ENCODE data around the gene SMURF1. TPM values are rescaled to one million over a fixed set of nuclear protein-coding genes. Genes with fewer than 3 reads are reported as not detected.
"Not testable (repeated sequence)": the region's sequence is repeated elsewhere in the genome, so short reads cannot be mapped to it uniquely, and the experiment has no call there.

The SMURF1 gene
- total RNA-seq, 1 donor from 2014 or later, result 13.5 TPM

- DNase-seq (ENCODE audit: low spot score) (no peak), ATAC-seq (no peak)
These were observed 71.8 kb downstream of the SMURF1 start for GRCh38 chr7:99072126-99072525.

GRCh38 chr7:99070361-99070760, 73.5 kb downstream of the SMURF1 start:
- ATAC-seq (no peak), DNase-seq (ENCODE audit: low spot score) (no peak)

- ATAC-seq, result no peak
- no peak for DNase-seq (ENCODE audit: low spot score)
These were observed 82.7 kb downstream of the SMURF1 start for GRCh38 chr7:99061001-99061776.

GRCh38 chr7:99054781-99055180, 89.1 kb downstream of the SMURF1 start:
- no peak for ATAC-seq

GRCh38 chr7:99050971-99051370, 92.9 kb downstream of the SMURF1 start:
- no peak for ATAC-seq
- DNase-seq (ENCODE audit: low spot score), result no peak

More at GRCh38 chr7:99054781-99055180, 89.1 kb downstream of the SMURF1 start:
- DNase-seq (ENCODE audit: low spot score), result no peak

GRCh38 chr7:99047526-99048077, 96.3 kb downstream of the SMURF1 start:
- DNase-seq (ENCODE audit: low spot score), result no peak
- no peak for ATAC-seq

GRCh38 chr7:99046722-99047121, 97.2 kb downstream of the SMURF1 start:
- ATAC-seq (no peak), DNase-seq (ENCODE audit: low spot score) (no peak)

- ATAC-seq; DNase-seq (ENCODE audit: low spot score): not testable (repeated sequence)
These were observed 97.6 kb downstream of the SMURF1 start for GRCh38 chr7:99046262-99046661.

GRCh38 chr7:99044858-99045257, 99.0 kb downstream of the SMURF1 start:
- not testable (repeated sequence) for ATAC-seq

GRCh38 chr7:99042957-99043356, 101.0 kb downstream of the SMURF1 start:
- ATAC-seq, result no peak
- no peak for DNase-seq (ENCODE audit: low spot score)

More at GRCh38 chr7:99044858-99045257, 99.0 kb downstream of the SMURF1 start:
- DNase-seq (ENCODE audit: low spot score), result not testable (repeated sequence)

- ATAC-seq (peak; percentile 49), DNase-seq (ENCODE audit: low spot score) (no peak)
These were observed 102.4 kb downstream of the SMURF1 start for GRCh38 chr7:99041526-99041925.

- DNase-seq (ENCODE audit: low spot score) (peak; percentile 82), ATAC-seq (peak; percentile 88)
These were observed 103.6 kb downstream of the SMURF1 start for GRCh38 chr7:99040104-99040958.

- no peak for DNase-seq (ENCODE audit: low spot score)
- peak; percentile 27 for ATAC-seq
These were observed 104.5 kb downstream of the SMURF1 start for GRCh38 chr7:99039384-99039891.

GRCh38 chr7:99038086-99038855, 105.6 kb downstream of the SMURF1 start:
- DNase-seq (ENCODE audit: low spot score) (no peak), ATAC-seq (no peak)

- DNase-seq (ENCODE audit: low spot score) (no peak), ATAC-seq (no peak)
These were observed 106.5 kb downstream of the SMURF1 start for GRCh38 chr7:99037327-99037940.

- DNase-seq (ENCODE audit: low spot score), result no peak
- no peak for ATAC-seq
These were observed 107.3 kb downstream of the SMURF1 start for GRCh38 chr7:99036546-99037111.

- DNase-seq (ENCODE audit: low spot score) (no peak), ATAC-seq (no peak)
These were observed 108.0 kb downstream of the SMURF1 start for GRCh38 chr7:99035723-99036545.

- DNase-seq (ENCODE audit: low spot score) (peak; percentile 37), ATAC-seq (no peak)
These were observed 108.8 kb downstream of the SMURF1 start for GRCh38 chr7:99034932-99035722.

Measured in left lobe of liver (tissue), 2 donors.